HTR-8/SVneo (cell line): Measurements from ENCODE around the gene MRPL38.

Experiments
- DNase-seq: peaks from one replicate; pipeline ENCODE4 v3.0.0; 2011; ENCODE audit warnings: low spot score, mixed read lengths; ENCODE audit not compliant: insufficient read length
- FAIRE-seq: peaks from 2 replicates; lab custom pipeline; 2011; peaks lifted over from hg19 to GRCh38; lab: Jason Lieb, UNC

Gene MRPL38

DNA sequence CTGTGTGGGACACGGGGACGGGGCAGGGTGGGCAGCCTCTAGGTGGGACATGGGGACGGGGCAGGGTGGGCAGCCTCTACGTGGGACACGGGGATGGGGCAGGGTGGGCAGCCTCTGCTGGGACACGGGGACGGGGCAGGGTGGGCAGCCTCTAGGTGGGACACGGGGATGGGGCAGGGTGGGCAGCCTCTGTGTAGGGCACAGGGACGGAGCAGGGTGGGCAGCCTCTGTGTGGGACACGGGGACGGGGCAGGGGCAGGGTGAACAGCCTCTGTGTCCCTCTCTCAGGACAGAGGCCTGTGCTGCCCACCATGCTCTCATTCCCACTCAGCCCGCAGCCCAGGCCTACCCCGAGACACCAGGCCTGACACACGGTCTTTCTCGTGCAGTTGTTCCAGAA lies 16.9 kb upstream of the MRPL38 start:
- FAIRE-seq = no peak
- DNase-seq = no peak

DNA sequence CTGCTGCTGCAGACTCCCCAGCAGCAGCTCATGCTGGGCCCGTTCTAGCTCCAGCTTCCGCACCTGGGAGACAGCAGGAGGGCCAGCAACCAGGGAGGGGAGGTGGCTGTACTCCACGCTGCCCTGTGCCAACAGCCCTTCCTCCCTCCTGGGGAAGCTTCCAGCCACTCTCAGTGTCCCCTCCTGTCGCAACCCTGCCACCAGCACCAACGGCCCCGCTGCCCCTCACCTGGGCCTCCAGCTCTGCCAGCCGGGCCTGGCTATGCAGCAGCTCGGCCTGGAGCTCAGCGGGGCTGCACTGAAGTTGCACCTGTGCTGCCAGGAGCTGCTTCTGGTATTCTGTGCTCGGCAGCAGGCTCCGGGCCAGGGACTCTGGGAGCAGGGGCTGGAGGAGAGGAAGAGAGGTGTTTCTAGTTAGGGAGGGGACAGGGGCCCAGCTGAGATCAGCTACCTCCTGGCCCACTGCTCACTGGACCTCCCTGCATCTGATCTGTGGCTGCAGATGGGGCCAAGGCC lies 15.4 kb upstream of the MRPL38 start:
- no peak for FAIRE-seq
- DNase-seq = no peak

DNA sequence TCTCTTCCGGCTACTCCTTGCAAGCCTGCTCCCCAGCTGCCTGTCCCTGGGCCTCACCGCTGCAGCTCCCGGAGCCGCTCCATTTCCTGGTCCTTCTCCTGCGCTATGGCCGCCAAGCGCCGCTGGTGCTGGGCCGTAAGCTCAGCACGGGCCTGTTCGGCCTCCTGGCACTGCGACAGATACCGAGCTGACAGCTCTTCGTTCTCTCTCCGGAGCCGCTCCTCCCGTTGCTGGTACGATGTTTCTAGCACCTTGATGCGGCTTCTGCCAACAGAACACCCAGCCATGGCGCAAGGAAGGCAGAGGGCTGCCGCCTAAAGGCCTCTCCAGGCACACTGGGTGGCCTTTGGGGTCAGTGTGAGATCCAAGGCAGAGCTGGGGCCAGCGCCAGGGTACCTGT lies 14.9 kb upstream of the MRPL38 start:
- no peak for DNase-seq
- no peak for FAIRE-seq

DNA sequence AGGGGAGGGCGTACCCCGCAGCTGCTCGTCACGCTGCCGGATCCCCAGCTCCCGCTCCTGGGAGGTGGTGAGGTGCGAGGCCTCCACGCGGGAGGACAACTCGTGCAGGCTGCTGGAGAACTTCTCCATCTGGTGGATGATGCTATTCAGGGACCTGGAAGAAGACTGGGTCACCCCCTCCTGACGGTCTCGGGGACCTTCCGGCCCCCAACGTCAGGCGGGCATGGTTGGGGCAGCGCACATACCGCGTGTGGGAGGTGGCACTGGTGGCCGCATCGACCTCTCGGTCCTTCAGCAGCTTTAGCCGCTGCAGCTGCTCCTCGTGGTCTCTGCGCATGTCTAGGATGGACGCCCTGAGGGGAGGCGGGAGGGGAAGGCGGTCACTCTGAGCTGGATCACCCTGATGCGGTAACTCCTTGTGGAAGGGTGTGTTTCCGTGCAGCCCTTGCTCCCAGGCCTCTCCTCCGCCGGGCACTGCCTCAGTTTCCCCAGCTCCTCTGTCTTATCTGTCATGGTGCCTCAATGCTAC lies 13.3 kb upstream of the MRPL38 start:
- no peak for FAIRE-seq
- DNase-seq = no peak

DNA sequence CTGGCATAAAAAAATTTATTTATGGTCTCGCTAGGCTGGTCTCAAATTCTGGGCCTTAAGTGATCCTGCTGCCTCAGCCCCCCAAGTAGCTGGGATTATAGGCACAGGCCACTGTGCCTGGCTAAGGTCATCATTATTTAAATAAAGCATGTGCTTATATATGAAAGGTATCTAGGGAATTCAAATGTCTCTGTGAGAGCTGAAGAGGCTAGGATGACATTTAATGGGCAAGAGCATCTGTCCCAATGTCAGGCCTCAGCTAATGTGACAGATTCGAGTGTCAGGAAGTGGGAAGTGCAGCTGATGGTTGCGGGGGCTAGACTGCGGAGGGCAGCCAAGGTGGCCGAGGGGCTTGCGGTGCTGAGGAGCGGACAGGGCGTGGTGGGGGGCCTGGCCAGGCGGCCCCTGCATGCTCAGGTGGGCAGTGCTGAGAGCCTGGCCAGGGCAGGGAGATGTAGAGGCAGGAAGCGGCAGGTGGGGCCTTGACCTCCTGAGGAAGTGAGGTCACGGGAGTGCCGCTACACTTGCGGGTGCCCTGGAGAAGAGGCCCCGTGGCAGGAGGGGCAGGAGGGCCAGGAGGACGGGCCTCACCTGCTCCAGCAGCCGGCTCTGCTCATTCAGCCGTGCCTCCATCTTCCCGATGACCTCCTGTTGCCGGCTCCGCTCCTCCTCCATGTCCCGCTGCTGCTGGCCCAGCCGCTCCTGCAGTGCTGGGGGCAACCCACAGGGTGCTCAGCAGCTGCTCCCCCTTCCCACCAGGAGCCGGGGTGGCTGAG lies 12.6 kb upstream of the MRPL38 start:
- DNase-seq (no peak), FAIRE-seq (no peak)

DNA sequence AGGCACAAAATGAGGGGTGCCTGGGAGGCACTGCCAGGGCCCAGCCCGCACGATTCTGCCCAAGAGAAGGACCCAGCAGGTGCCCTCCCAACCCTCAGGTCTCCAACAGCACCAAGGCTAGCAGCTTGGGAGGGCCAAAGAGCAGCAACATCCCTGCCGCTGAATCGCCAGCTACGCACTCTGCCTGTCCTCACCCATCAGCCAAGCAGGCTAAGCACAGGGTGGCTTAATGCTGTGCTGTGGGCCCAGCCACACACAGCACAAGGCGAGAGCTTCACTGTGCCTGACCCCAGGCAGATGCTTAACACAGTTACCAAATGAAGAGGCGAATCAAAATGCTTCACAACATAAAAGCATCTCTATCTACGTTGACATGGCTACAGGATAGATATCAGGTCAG lies 10.6 kb upstream of the MRPL38 start:
- DNase-seq = no peak

DNA sequence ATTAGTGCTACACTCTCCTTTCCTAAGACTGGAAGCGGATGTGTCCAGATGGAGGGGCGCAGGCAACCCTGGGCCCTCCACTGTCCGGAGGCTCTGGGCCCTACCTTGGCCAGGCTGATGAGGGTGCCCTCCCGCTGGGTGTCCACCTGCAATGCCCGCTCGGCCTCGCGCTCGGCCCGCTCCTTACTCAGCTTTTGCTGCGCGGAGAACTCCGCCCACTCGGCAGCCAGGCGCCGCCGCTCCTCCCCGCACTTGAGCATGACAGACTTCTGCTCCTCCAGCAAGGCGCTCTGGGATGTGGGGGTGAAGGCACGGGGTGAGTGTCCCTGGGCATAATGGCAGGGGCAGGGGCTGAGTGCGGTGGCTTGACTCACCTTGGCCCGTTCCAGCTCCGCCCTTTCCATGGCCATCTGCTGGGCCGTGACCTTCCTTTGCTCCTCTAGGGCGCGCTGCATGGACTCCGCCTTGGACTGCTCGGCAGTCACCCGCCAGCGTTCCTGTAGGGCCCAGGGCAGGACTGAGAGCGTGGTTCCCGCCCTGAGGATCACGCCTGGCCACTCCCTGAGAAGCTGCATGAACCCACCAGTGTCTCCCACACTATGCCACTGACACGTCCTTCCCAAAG lies 10.1 kb upstream of the MRPL38 start:
- FAIRE-seq (no peak), DNase-seq (no peak)

More for the DNA sequence above, 10.6 kb upstream of the MRPL38 start:
- no peak for FAIRE-seq

DNA sequence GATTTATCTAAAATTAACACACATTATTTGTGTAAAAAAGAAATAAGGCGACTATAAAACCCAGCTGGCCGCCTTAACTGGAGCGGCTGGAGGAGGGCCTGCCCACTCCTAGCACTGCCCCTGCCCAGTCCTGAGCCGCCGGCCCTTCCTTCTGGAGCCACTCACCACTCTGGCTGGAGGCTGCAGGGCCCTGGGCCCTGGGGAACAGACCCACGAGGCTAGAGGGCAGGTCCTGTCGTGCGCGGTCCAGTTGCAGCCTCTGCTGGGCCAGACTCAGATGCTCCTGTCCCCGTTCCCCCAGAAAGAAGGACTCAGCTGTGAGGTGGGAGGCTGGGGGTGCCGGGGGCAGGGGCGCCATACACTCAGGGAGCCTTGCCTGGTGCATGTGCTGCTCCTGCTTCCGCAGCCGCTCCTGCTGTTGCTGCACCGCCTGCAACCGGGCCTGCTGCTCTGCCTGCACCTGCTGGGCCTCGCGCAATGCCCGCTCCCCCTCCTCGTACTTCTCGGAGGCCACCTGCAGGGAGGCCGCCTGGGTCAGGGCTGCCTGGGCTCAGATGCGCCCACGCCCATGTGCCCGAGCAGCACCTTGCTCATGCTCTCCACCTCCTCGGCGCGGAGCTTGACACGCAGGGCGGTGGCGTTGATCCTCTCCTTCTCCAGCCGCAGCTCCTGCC lies 9.0 kb upstream of the MRPL38 start:
- DNase-seq (no peak), FAIRE-seq (no peak)

DNA sequence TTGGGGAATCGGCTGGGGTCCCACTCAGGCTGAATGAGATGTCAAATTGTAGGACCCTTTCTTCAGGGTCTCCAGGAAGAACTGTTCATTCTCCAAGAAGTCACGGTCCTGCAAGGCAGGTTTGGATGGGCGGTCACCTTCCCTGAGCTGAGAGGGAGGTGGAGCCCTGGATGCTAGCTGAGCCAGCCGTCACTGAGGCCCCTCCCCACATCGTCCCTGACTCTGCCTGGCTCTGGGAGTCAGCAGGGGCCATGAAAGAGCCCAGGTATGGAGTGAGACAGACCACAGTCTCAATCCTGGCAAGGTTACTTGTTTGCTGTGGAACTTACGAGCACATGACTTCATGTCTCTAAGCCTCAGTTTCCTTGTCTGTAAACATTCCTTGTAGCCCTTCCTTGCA lies 6.0 kb upstream of the MRPL38 start:
- FAIRE-seq = no peak
- DNase-seq = no peak

DNA sequence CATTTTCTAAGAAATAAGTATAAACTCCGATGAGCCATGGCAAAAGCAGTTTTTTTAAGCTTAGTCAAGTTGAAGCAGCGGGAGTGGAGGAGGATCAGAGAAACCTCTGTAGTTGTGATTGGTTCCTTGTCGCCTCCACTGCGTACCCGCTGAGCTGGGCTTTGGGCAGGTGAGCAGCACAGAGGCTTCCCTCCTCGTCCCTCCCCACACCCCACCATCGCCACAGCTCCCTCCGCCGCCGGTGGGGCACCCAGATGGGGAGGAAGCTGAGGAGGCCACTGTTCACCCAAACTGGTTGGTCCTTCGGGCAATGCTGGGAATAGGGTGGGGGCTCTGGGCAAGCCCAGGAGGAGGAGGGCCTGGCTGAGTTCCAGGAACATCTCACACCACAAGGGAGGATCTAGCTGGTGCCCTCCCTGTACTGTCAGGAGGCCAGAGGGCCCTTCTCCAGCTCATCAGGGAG lies 5.2 kb upstream of the MRPL38 start:
- DNase-seq = no peak
- FAIRE-seq = no peak

DNA sequence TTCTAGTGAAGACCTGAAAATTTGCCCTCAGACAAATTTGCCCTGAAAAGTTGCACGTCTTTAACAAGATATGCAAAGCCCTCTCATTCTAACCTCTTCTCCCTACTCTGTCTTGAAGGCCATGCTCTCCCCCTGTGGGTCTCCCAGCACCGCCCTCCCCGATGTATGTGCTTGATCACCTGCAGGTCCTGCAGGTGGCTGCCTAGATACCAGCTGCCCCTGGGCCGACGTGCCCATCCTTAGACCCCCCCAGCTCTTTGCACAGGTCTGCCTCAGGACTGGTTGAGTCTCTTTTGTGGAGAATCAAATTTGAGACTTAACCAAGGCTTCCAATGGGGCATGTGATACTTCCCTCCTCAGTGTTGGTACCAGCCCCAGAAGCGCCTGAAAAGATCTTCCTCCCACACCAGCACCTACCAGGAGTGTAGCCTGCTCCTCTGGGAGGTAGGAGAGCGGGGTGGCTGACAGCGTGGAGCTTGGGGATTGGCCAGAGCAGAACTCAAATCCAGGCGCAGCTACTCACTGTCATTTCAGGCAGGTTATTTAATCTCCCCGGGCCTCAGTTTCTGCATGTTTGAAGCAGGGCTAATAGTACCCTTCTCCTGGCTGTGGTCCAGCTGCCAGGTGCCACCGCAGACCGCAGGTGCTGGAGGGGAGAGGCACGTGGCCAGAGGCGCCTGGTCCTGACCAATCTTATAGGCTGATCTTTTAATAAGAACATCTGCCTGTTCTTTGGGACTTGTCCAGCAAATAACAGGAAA lies 4.5 kb upstream of the MRPL38 start:
- DNase-seq (no peak), FAIRE-seq (no peak)

DNA sequence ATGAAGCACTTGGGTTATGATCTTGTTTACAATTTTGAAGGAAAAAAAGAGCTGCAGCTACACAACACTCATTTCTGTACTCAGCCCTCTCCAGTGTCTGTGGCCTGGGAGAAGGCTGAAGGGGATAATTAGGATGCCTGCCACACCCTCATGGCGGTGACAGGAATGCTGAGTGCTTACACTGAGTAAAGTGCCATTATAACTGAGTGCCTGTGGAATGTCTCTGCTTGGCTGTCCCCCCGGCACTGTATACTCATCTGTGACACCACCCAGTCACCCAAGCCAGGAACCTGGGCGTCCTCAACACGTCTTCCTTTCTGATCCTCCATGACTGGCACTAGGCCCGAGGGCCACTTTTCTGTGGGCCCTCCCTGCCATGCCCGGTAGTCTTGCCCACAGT lies 3.5 kb upstream of the MRPL38 start:
- DNase-seq (no peak), FAIRE-seq (no peak)

DNA sequence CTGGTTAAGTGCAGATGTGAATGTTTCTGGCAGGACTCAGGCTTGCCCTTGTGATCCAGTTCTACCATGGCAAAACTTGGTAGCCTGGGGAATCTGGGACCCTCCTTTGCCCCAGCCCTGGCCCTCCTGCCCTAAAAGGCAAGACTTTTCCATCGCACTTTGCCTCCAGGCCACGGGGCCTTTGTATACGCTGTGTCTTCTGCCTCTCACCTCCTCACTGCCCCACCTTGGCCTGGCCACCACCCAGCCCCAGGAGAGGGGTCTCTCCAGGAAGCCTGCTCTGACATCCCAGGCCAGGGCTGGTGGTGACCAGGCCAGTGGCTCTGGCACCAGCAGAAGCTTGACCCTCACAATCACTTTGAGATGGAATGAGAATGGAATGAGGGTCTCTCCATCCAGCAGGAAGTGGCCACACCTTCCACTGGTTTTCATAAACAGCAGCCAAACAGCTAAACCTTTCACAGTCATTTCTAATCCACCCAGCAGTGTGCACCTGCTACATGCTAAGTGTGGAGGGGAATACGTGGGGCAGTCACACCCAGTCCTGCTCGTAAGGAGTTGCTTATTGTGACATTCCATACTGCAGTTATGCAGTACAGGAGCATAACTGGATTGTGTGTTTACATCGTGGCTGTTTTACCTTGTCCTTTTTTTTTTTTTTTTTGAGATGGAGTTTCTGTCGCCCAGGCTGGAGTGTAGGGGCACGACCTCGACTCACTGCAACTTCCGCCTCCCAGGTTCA lies 1.6 kb upstream of the MRPL38 start:
- DNase-seq (no peak), FAIRE-seq (no peak)

DNA sequence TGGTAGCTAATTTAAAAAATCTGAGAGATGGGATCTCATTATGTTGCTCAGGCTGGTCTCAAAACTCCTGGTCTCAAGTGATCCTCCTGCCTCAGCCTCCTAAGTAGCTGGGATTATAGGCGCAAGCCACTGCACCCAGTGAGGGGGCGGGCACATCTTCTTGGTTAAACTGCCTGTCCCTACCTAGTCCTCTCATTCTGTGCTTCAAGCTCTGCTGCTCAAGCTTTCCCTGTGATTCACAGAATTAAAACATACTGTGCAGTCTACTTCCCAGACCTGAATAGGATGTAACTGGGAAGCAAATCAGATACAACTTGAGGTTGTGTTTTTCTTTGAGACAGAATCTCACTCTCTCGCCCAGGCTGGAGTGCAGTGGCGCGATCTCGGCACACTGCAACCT lies 2.3 kb downstream of the MRPL38 start:
- no peak for FAIRE-seq

DNA sequence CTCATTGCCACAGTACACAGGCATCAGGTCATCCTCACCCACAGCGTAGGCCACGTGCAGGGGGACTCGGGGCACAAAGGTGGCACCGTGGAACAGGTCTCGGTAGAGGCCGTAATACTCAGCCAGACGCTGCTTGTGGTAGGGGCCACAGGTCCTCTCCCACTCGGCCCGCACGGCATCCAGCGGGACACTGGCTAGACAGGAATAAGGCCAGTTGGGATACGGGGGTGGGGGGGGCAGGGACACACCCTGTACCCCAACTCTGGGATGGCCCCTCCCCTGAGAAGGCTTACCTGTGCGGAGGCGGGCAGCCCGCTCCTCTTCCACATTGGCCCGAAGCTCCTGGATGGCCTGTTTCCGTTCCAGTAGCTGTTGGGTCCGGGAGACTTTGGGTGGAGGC lies 3.0 kb downstream of the MRPL38 start:
- no peak for FAIRE-seq
- no peak for DNase-seq

More for the DNA sequence above, 2.3 kb downstream of the MRPL38 start:
- DNase-seq = no peak

DNA sequence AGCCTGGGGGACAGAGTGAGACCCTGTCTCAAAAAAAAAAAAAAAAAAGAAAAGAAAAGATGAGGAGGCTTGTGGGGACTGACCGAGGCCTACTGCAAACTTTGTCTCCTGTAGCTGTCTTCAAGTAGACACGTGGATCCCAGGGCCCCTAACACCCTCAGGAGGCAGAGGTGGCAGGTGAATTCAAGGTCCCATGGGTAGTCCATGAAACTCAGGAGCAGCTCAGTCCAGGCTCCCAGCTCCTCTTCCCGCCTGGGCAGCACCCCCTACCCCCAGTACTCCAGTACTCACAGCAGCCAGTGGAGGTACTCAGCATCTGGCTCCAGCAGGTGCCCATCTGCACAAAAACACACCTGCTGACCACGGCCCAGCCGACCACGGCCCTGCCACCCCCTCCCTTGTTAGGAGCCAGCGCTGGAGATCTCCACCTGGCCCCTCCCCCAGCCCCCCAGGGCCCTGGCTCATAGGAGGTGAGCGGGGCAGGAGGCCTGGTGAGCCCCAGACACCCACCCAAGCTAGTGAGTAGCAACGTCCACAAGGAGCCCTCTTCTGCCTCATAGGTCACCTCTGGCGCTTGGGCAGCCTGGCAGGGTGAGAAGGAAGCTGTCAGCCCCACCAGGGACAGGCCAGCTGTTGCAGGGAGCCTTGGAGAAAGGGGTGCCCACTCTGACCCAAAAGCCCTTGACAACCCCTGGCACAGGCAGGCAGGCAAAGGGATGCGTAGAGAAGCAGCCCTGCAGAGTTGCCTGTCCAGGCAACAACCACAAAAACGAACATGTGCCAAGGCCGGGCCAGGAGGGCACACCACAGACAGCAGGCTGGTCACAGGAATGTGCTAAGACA lies 3.8 kb downstream of the MRPL38 start:
- FAIRE-seq = no peak
- no peak for DNase-seq

DNA sequence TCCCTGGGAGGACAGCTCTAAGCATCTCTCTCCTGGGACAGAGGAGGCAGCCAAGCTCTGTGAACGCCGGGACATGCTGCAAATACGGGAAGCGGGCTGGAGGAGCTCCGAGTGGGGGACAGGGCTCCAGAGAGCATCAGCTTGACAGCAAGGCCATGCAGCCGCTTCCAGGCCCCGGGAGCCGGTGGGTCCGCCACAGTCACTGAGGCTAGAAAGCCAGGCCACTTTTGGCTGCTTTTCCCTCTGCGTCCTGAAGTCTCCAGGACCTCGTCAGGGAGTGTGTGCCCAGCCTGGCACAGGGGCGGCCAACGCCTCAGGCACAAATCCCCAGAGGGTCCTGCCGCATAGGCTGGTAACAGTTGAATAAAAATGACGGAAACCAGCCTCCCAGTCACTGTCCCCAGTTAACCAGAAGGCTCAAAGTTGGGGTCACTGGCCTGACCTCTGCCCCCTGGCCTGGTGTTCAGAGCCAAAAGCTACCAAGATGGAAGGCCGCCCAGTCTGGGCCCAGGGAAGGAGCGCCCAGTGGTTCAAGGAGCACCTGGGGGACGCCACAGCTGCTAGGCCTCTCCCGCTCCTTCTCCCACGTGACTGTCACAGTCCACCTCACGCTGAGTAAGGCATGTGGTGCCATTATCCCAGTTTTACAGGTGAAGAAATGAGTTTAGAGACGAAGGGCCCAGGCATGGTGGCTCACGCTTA lies 4.8 kb downstream of the MRPL38 start:
- DNase-seq (no peak), FAIRE-seq (no peak)

DNA sequence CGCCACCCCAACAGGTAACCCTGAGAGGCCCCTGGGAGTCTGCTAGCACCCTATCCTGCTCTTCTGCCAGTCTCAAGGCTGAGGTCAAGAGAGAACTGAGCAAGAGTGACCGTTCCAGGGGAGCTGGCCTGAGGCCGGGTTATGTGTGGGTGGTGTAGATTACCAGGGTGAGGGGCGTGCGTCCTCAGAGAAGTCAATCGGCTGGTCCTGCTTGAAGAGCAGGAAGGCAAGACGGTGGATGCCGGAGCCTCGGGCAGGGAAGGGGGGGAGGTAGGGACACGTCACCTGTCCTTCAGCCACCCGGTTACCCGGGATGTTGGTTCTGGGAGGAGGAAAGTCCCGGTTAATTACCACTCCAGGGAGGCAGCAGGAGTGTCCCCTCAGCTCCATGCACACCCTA lies 5.3 kb downstream of the MRPL38 start:
- DNase-seq = no peak
- FAIRE-seq = no peak
